LNCaP clone FGC (cell line): ENCODE measurements around the gene ZBTB9.
A peak's percentile ranks its signal among the peaks of the same experiment; 100 is the strongest.

Experiments used
- DNase-seq: peaks from one replicate; pipeline ENCODE4 v3.0.0-alpha.2; 2011; ENCODE audit warnings: low read depth
- H3K4me3 ChIP-seq: 2 replicates; pipeline ENCODE4 v1.5.1; 2011; ENCODE audit warnings: mild to moderate bottlenecking, low read depth, low read length, control low read depth
- TF ChIP-seq, protein P1 (sequence below): IDR thresholded peaks from 2 replicates; pipeline ENCODE4 v1.5.1; 2012; ENCODE audit warnings: mild to moderate bottlenecking; ENCODE audit not compliant: control insufficient read depth, insufficient read depth; ENCODE audit errors: extremely low read depth

ZBTB9 gene

DNA sequence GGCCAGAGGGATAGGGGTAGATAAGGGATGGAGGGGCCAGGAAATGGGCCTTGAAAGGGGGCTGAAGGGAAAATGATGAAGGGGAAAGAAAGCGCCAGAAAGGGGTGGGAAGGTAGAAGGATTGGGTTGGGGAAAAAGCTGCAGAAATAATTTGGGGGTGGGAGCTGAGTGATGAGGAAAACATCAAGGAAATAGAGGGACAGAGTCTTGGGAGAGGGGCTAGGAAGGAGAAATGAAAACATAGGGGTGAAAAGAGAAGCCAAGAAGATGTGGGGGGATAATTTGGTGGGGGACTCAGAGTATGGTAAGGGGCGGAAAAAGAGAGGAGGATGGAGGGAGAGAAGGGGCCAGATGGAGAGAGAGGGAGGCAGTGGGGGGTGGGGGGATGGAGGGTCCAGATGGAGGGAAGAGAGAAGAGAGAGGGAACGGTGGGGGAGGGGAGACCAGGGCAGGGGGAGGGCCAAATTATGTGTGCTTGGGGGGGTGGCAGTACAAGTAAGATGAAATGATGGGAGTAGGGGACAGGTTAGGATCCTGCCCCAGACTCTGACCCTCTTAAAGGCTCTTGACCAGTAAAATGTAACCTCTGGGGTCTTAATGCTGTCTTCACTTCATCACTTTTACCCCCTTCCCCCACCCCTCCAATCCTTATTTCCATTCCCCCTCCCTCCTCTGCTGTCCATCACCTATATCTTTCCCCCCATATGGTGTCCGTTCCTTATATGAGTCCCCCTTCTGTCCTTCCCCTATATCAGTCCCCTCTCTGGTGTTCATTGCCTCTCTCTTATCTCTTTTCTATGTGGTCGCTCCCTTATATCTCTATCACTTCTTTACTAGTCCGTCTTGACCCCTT is 33.7 kb upstream of the ZBTB9 start:
- no peak for DNase-seq
- no peak overlapping the region for H3K4me3 ChIP-seq
- TF ChIP-seq, protein P1, sequence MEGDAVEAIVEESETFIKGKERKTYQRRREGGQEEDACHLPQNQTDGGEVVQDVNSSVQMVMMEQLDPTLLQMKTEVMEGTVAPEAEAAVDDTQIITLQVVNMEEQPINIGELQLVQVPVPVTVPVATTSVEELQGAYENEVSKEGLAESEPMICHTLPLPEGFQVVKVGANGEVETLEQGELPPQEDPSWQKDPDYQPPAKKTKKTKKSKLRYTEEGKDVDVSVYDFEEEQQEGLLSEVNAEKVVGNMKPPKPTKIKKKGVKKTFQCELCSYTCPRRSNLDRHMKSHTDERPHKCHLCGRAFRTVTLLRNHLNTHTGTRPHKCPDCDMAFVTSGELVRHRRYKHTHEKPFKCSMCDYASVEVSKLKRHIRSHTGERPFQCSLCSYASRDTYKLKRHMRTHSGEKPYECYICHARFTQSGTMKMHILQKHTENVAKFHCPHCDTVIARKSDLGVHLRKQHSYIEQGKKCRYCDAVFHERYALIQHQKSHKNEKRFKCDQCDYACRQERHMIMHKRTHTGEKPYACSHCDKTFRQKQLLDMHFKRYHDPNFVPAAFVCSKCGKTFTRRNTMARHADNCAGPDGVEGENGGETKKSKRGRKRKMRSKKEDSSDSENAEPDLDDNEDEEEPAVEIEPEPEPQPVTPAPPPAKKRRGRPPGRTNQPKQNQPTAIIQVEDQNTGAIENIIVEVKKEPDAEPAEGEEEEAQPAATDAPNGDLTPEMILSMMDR, result no peak

GRCh38 chr6:33421344-33421643 is 33.1 kb upstream of the ZBTB9 start:
- no peak overlapping the region for H3K4me3 ChIP-seq
- TF ChIP-seq, protein P1, result no peak
- DNase-seq, result no peak

DNA sequence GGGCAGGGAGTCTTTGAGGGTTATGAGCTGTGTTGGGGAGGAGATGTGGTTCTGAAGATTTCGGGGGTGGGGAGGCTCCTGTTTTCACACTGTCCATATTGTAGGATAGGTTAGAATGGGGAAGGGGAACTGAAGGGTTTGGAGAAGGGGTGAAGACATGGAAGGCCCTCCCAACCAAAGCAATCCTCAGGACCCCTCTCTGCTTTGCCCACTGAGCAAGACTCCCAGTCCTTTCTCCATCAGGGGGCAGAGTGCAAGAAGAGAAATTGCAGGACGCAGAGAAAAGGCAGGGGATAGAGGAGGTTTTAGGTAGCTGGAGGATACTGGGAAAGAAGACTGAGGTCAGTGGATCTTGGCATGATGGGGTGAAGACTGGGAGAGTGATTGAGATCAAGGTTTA is 30.6 kb upstream of the ZBTB9 start:
- TF ChIP-seq, protein P1, result no peak
- DNase-seq, result no peak
- H3K4me3 ChIP-seq, result no peak overlapping the region

DNA sequence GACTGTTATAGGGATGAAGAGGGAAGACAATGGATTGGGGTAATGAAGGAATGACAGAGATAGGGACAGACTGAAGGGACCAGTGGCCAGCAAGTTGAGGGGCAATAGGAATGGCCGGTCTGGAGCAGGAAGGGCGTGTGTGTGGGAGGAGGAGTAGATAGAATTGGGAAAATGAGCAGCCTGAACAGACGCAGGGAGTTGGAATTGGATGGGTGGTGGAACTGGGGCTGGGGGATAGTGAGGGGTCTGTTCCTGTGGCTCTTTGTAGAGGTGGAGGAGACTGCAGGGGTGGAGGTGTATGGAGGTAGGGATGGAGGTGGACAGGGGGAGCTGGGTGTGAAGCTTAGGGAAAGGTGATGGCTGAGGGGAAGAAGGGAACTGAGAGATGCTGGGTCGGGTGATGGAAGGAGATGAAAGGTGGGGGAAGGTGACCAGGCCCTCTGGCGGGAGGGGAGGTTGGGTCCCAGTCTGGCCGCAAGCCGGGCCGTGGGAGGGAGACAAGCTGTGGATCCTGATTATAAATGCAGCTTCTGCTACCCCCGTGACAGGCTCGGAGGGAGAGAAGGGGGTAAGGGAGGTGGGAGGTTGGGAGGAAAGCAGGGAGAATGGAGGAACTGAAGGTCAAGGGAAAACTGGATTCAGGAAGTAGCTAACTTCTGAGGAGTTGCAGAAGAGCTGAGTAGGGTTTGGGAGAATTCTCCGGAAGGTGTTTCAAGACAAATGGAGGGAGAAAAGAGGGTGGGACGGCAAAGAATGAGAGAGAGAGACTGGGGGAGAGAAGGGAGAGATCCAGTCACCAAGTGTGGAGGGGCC is 29.3 kb upstream of the ZBTB9 start:
- peak overlapping the region; percentile 67 for H3K4me3 ChIP-seq
- TF ChIP-seq, protein P1, result no peak
- no peak for DNase-seq

GRCh38 chr6:33425668-33426577 is 28.5 kb upstream of the ZBTB9 start:
- no peak for DNase-seq
- TF ChIP-seq, protein P1, result peak; percentile 69
- peak overlapping the region; percentile 67 for H3K4me3 ChIP-seq

DNA sequence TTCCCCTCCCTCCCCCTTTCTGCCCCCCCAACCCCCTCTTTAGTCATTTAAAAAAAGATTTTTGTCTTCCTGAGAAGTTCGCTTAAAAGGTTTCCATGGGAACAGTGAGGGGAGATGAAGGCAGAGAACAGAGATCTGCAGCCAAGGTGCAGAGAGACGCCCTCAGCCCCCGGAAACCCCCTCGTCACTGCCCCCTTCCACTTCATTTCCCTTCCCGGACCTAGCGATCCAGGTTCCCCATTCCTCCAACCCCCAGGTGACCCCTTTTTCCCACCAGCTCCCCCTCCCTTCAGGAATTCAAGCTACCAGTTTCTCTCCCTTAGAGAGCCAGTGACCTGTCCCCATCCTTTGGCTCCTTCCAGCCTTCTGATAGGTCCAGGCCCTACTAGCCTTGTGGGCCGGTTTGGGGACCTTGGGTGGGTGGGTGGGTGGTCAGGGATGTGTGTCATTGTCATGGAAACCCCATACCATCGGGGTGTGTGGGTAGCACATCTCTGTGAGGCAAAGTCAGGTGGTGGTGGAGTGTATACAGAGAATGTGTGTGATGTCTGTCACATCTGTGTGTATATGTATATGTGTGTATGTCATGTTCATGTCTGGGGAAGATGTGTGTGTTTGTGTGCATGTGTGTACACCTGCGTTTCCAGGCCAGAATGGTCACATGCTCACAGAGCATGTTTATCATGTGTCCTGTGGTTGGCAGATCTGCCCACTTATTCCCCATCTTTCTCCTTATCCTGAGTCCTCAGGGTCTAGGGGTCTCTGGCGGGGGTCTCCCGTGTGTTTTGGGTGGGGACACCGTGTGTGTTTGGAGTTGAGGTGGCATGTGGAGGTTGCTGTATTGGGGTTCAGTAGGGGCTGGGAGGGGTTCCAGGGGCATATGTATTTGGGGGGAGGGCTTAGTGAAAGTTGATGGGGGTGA is 27.5 kb upstream of the ZBTB9 start:
- peak overlapping the region; percentile 67 for H3K4me3 ChIP-seq
- TF ChIP-seq, protein P1, result no peak
- DNase-seq, result no peak
